GM21529 (cell line): Measurements from ENCODE around the gene KCNC4.
A peak's percentile ranks its signal among the peaks of the same experiment; 100 is the strongest.

Experiments used
- ATAC-seq: cut with Tn5 transposase; IDR thresholded peaks from one replicate; pipeline ENCODE4 v1.9.1; 2021; ENCODE audit not compliant: unreplicated experiment

KCNC4 gene

GRCh38 chr1:110229348-110230001, 19.4 kb downstream of the KCNC4 start:
- ATAC-seq = no peak

- ATAC-seq = no peak
Observed at GRCh38 chr1:110230381-110231199, 20.5 kb downstream of the KCNC4 start.

GRCh38 chr1:110233861-110234260, 23.7 kb downstream of the KCNC4 start:
- no peak for ATAC-seq

- ATAC-seq = no peak
Observed at GRCh38 chr1:110234691-110235090, 24.6 kb downstream of the KCNC4 start.

- no peak for ATAC-seq
Observed at GRCh38 chr1:110235181-110235833, 25.2 kb downstream of the KCNC4 start.

GRCh38 chr1:110235834-110236682, 25.9 kb downstream of the KCNC4 start:
- ATAC-seq = peak; percentile 47

GRCh38 chr1:110237386-110238152, 27.5 kb downstream of the KCNC4 start:
- ATAC-seq = no peak

- ATAC-seq = no peak
Observed at GRCh38 chr1:110239441-110240430, 29.6 kb downstream of the KCNC4 start.

GRCh38 chr1:110240476-110241210, 30.5 kb downstream of the KCNC4 start:
- no peak for ATAC-seq

- ATAC-seq = no peak
Observed at GRCh38 chr1:110241516-110241915, 31.4 kb downstream of the KCNC4 start.

- ATAC-seq = no peak
Observed at GRCh38 chr1:110242062-110242461, 31.9 kb downstream of the KCNC4 start.

GRCh38 chr1:110242731-110243130, 32.6 kb downstream of the KCNC4 start:
- ATAC-seq = no peak

GRCh38 chr1:110243146-110243545, 33.0 kb downstream of the KCNC4 start:
- ATAC-seq = peak; percentile 21

- peak; percentile 59 for ATAC-seq
Observed at GRCh38 chr1:110243574-110243973, 33.5 kb downstream of the KCNC4 start.

GRCh38 chr1:110245876-110246620, 35.9 kb downstream of the KCNC4 start:
- ATAC-seq = no peak

GRCh38 chr1:110248746-110249145, 38.6 kb downstream of the KCNC4 start:
- ATAC-seq = no peak

- no peak for ATAC-seq
Observed at GRCh38 chr1:110249256-110249655, 39.1 kb downstream of the KCNC4 start.

GRCh38 chr1:110250008-110250407, 39.9 kb downstream of the KCNC4 start:
- no peak for ATAC-seq
